CD4-positive, alpha-beta memory T cell (primary cell): Measurements from ENCODE around the gene HOXA13. TPM values are rescaled to one million over a fixed set of nuclear protein-coding genes. Genes with fewer than 3 reads are reported as not detected.
A peak's percentile ranks its signal among the peaks of the same experiment; 100 is the strongest.

ENCODE experiments used
- CTCF ChIA-PET: fragments of 350-600 bp; sonication (Branson Sonifier 250); formaldehyde crosslinking; loops from one replicate; lab custom pipeline; 2021; ENCODE audit warnings: inconsistent platforms; ENCODE audit not compliant: partially characterized antibody; lab: Charles Lee
- POLR2A ChIA-PET: fragments of 350-600 bp; sonication (Branson Sonifier 250); formaldehyde crosslinking; loops from one replicate; lab custom pipeline; 2021; ENCODE audit not compliant: partially characterized antibody; lab: Charles Lee
- DNase-seq, 5 donors: peaks; one replicate each; pipeline versions ENCODE4 v3.0.0 to v3.0.0-alpha.2; 2020 to 2022; ENCODE audit warnings: mixed read lengths in 1 of 5
- H3K27ac ChIP-seq: one replicate; pipeline ENCODE4 v1.7.0; 2013; ENCODE audit warnings: low read depth, low read length
- H3K27me3 ChIP-seq: 2 replicates; pipeline ENCODE4 v1.7.0; 2013; ENCODE audit warnings: mild to moderate bottlenecking, low read length, moderate library complexity; ENCODE audit not compliant: insufficient read depth
- H3K36me3 ChIP-seq: 2 replicates; pipeline ENCODE4 v1.7.0; 2013; ENCODE audit warnings: mild to moderate bottlenecking, low read length, moderate library complexity; ENCODE audit not compliant: insufficient read depth
- H3K4me1 ChIP-seq: 2 replicates; pipeline ENCODE4 v1.7.0; 2013; ENCODE audit warnings: mild to moderate bottlenecking, low read length, moderate library complexity; ENCODE audit not compliant: insufficient read depth
- H3K4me3 ChIP-seq, 2 donors: one replicate each; pipeline ENCODE4 v1.7.0; 2013; ENCODE audit warnings: low read length in 2 of 2, mild to moderate bottlenecking in 1 of 2
- H3K9me3 ChIP-seq, 2 donors: one replicate each; pipeline ENCODE4 v1.7.0; 2013; ENCODE audit warnings: low read length in 2 of 2, control low read depth in 1 of 2; ENCODE audit not compliant: control insufficient read depth in 1 of 2
- H3K27ac Mint-ChIP-seq, 7 donors: one replicate each; pipeline ENCODE4 v1.8.0; 2020 to 2021; ENCODE audit warnings: mixed read lengths in 7 of 7, mild to moderate bottlenecking in 6 of 7, inconsistent platforms in 3 of 7, moderate library complexity in 3 of 7
- H3K27me3 Mint-ChIP-seq, 2 donors: one replicate each; pipeline ENCODE4 v1.8.0; 2020 to 2021; ENCODE audit warnings: mixed read lengths in 2 of 2
- H3K36me3 Mint-ChIP-seq, 2 donors: one replicate each; pipeline ENCODE4 v1.8.0; 2020 to 2021; ENCODE audit warnings: mixed read lengths in 2 of 2, inconsistent platforms in 1 of 2, mild to moderate bottlenecking in 1 of 2
- H3K4me1 Mint-ChIP-seq, 4 donors: one replicate each; pipeline ENCODE4 v1.8.0; 2020 to 2021; ENCODE audit warnings: mixed read lengths in 4 of 4, mild to moderate bottlenecking in 1 of 4
- H3K4me3 Mint-ChIP-seq, 8 donors: one replicate each; pipeline ENCODE4 v1.8.0; 2020 to 2021; ENCODE audit warnings: mixed read lengths in 8 of 8, mild to moderate bottlenecking in 7 of 8, moderate library complexity in 6 of 8, inconsistent platforms in 3 of 8
- H3K9me3 Mint-ChIP-seq, 8 donors: one replicate each; pipeline ENCODE4 v1.8.0; 2020 to 2021; ENCODE audit warnings: mixed read lengths in 8 of 8, mild to moderate bottlenecking in 5 of 8, inconsistent platforms in 3 of 8, moderate library complexity in 1 of 8
- intact Hi-C: fragments of 100-400 bp; cut with micrococcal nuclease; formaldehyde crosslinking; loops from one replicate; pipeline ENCODE4 v1.15.1; 2023
- polyA plus RNA-seq, 2 donors: library from polyadenylated mRNA; unstranded; fragments of 300-500 nt; fragmentation: Illumina TruSeq; gene quantifications; one replicate each; pipeline ENCODE4 v1.2.3, GENCODE V29; 2021
- total RNA-seq, 2 experiments: library from RNA; stranded (reverse); gene quantifications; one replicate each; pipeline ENCODE4 v1.2.3, GENCODE V29; 2021

HOXA13 gene
- total and polyA plus RNA-seq, 4 experiments from 2014 or later = not detected

- Mint-ChIP-seq H3K27ac (no peak overlapping the region), H3K4me1 (peaks cover 15 to 37% (median 29%) of the 10 kb centered on the region in 4 donors), H3K9me3 (peaks cover 0 to 2% (median 0%) of the 10 kb centered on the region in 8 donors), H3K36me3 (no peaks in the 10 kb centered on the region), H3K4me3 (peak overlapping the region in 7 of 8 donors; percentile 45 to 76 (median 67)), H3K27me3 (peaks cover 54 to 64% of the 10 kb centered on the region in 2 donors)
- Histone ChIP-seq H3K4me1 (peaks cover 26% of the 10 kb centered on the region), H3K9me3 (no peaks in the 10 kb centered on the region), H3K4me3 (no peak overlapping the region), H3K27ac (no peak overlapping the region), H3K27me3 (peaks cover 67% of the 10 kb centered on the region), H3K36me3 (no peaks in the 10 kb centered on the region)
- intact Hi-C loops = loop anchor here (5.0 kb wide), 1 partner anchor 116 kb away; no protein-coding TSS in a partner anchor
- ChIA-PET POLR2A (no interaction called here), CTCF (interaction anchor here (1.5 to 5.0 kb wide), 3 partner anchors 9 to 14 kb away, joined by 3 to 66 read pairs (median 4); no protein-coding TSS in a partner anchor)
- DNase-seq = peak in 1 of 5 donors; percentile 33
Measured at GRCh38 chr7:27148031-27148755, 51.7 kb downstream of the HOXA13 start.

- H3K4me3 ChIP-seq = no peak within 1 kb of the TSS
- CTCF ChIA-PET = interaction anchor here (1.5 to 1.8 kb wide), 2 partner anchors 10 to 12 kb away, joined by 3 to 4 read pairs; no protein-coding TSS in a partner anchor
Measured at GRCh38 chr7:27147199-27148030, 52.5 kb downstream of the HOXA13 start, which contains the start of gene HOXA6. TSS of gene HOXA6 (minus strand) at chr7:27147774. CDS start at chr7:27147749, 25 bp downstream.

GRCh38 chr7:27146491-27147198 is 53.2 kb downstream of the HOXA13 start:
- Histone ChIP-seq H3K27me3 (peaks cover 52% of the 10 kb centered on the region), H3K27ac (no peak overlapping the region), H3K4me1 (peaks cover 15% of the 10 kb centered on the region), H3K9me3 (no peaks in the 10 kb centered on the region), H3K4me3 (no peak overlapping the region), H3K36me3 (no peaks in the 10 kb centered on the region)
- POLR2A ChIA-PET = no interaction called here
- Mint-ChIP-seq H3K27ac (peak overlapping the region in 2 of 7 donors; percentile 23 to 73), H3K27me3 (peaks cover 45 to 53% of the 10 kb centered on the region in 2 donors), H3K4me3 (no peak overlapping the region), H3K9me3 (no peaks in the 10 kb centered on the region), H3K36me3 (no peaks in the 10 kb centered on the region), H3K4me1 (peaks cover 9 to 28% (median 21%) of the 10 kb centered on the region in 4 donors)
- CTCF ChIA-PET = interaction anchor here (1.5 kb wide), 1 partner anchor 11 kb away, joined by 3 read pairs; no protein-coding TSS in a partner anchor
- intact Hi-C loops = loop anchor here (5.0 kb wide), 1 partner anchor 114 kb away; no protein-coding TSS in a partner anchor
- no peak for DNase-seq

More at GRCh38 chr7:27147199-27148030, 52.5 kb downstream of the HOXA13 start, which contains the start of gene HOXA6:
- POLR2A ChIA-PET = no interaction called here
- intact Hi-C loops = loop anchor here (5.0 kb wide), 1 partner anchor 115 kb away; no protein-coding TSS in a partner anchor
- peaks cover 23% of the 10 kb centered on the region for H3K4me1 ChIP-seq
- peaks cover 59% of the 10 kb centered on the region for H3K27me3 ChIP-seq
- H3K27ac ChIP-seq = no peak within 1 kb of the TSS
- Mint-ChIP-seq H3K27ac (peak within 1 kb of the TSS in 2 of 7 donors; percentile 23 to 73), H3K27me3 (peaks cover 50 to 58% of the 10 kb centered on the region in 2 donors), H3K4me1 (peaks cover 15 to 35% (median 26%) of the 10 kb centered on the region in 4 donors), H3K4me3 (peak within 1 kb of the TSS in 7 of 8 donors; percentile 48 to 76 (median 67)), H3K36me3 (no peaks in the 10 kb centered on the region), H3K9me3 (peaks cover 0 to 2% (median 0%) of the 10 kb centered on the region in 8 donors)
- no peaks in the 10 kb centered on the region for H3K9me3 ChIP-seq
- no peaks in the 10 kb centered on the region for H3K36me3 ChIP-seq
- DNase-seq = no peak

GRCh38 chr7:27145914-27146412 is 53.9 kb downstream of the HOXA13 start:
- Histone ChIP-seq H3K9me3 (no peaks in the 10 kb centered on the region), H3K36me3 (no peaks in the 10 kb centered on the region), H3K27ac (no peak overlapping the region), H3K4me3 (no peak overlapping the region), H3K27me3 (peaks cover 45% of the 10 kb centered on the region), H3K4me1 (peaks cover 8% of the 10 kb centered on the region)
- peaks cover 38 to 51% of the 10 kb centered on the region in 2 donors for H3K27me3 Mint-ChIP-seq
- H3K36me3 Mint-ChIP-seq = no peaks in the 10 kb centered on the region
- DNase-seq = no peak
- intact Hi-C loops = loop anchor here (5.0 kb wide), 1 partner anchor 114 kb away; no protein-coding TSS in a partner anchor
- ChIA-PET POLR2A (no interaction called here), CTCF (no interaction called here)
- no peak overlapping the region for H3K4me3 Mint-ChIP-seq
- H3K4me1 Mint-ChIP-seq = peaks cover 3 to 21% (median 15%) of the 10 kb centered on the region in 4 donors
- no peak overlapping the region for H3K27ac Mint-ChIP-seq
- H3K9me3 Mint-ChIP-seq = no peaks in the 10 kb centered on the region

- POLR2A ChIA-PET = no interaction called here
- H3K36me3 ChIP-seq = no peaks in the 10 kb centered on the region
Measured at GRCh38 chr7:27145165-27145913, 54.6 kb downstream of the HOXA13 start.

GRCh38 chr7:27144781-27145164 is 55.1 kb downstream of the HOXA13 start:
- no peak overlapping the region for H3K27ac ChIP-seq
- Mint-ChIP-seq H3K36me3 (no peaks in the 10 kb centered on the region), H3K4me1 (peaks cover 0 to 12% (median 9%) of the 10 kb centered on the region in 4 donors), H3K9me3 (no peaks in the 10 kb centered on the region), H3K27ac (no peak overlapping the region), H3K4me3 (no peak overlapping the region), H3K27me3 (peaks cover 33 to 43% of the 10 kb centered on the region in 2 donors)
- H3K4me1 ChIP-seq = no peaks in the 10 kb centered on the region
- H3K9me3 ChIP-seq = no peaks in the 10 kb centered on the region
- CTCF ChIA-PET = interaction anchor here (1.0 to 1.4 kb wide), 2 partner anchors 12 to 458 kb away, joined by 3 read pairs; no protein-coding TSS in a partner anchor
- no peak overlapping the region for H3K4me3 ChIP-seq
- H3K36me3 ChIP-seq = no peaks in the 10 kb centered on the region
- peaks cover 34% of the 10 kb centered on the region for H3K27me3 ChIP-seq
- intact Hi-C loops = loop anchor here (5.0 kb wide), 1 partner anchor 112 kb away; no protein-coding TSS in a partner anchor
- DNase-seq = no peak
- POLR2A ChIA-PET = no interaction called here

More at GRCh38 chr7:27145165-27145913, 54.6 kb downstream of the HOXA13 start:
- no peaks in the 10 kb centered on the region for H3K36me3 Mint-ChIP-seq
- H3K9me3 Mint-ChIP-seq = no peaks in the 10 kb centered on the region
- Histone ChIP-seq H3K27ac (no peak overlapping the region), H3K27me3 (peaks cover 39% of the 10 kb centered on the region), H3K4me3 (no peak overlapping the region), H3K4me1 (peaks cover 2% of the 10 kb centered on the region), H3K9me3 (no peaks in the 10 kb centered on the region)
- H3K4me1 Mint-ChIP-seq = peaks cover 0 to 15% (median 10%) of the 10 kb centered on the region in 4 donors
- CTCF ChIA-PET = interaction anchor here (0.6 to 1.0 kb wide), 2 partner anchors 12 to 288 kb away, joined by 3 read pairs; no protein-coding TSS in a partner anchor
- intact Hi-C loops = loop anchor here (5.0 kb wide), 1 partner anchor 113 kb away; no protein-coding TSS in a partner anchor
- H3K4me3 Mint-ChIP-seq = no peak overlapping the region
- no peak for DNase-seq
- H3K27me3 Mint-ChIP-seq = peaks cover 34 to 48% of the 10 kb centered on the region in 2 donors
- no peak overlapping the region for H3K27ac Mint-ChIP-seq
